ENCODE results near the gene EPS8L2.

GRCh38 chr11:680970-681369 lies 25.1 kb upstream of the EPS8L2 start:
- TF ChIP-seq ZNF274 (IDR thresholded peaks at IDR 0.05; ENCODE audit: low read depth, low read length) (no peak), YY1 (IDR thresholded peaks at IDR 0.05; ENCODE audit: insufficient read depth, insufficient read length) (no peak), SUZ12 (IDR thresholded peaks at IDR 0.05; ENCODE audit: extremely low read depth, insufficient read depth, insufficient read length) (no peak)

All from NT2/D1 (cell line).